OCI-LY3 (cell line): ENCODE measurements around the gene CPLX1.

ENCODE experiments used
- H2AFZ ChIP-seq: fragments of 200-600, 300-600 bp; shearing (Covaris generic); 2 replicates; pipeline ENCODE4 v1.6.0; 2014; ENCODE audit warnings: antibody characterized with exemption, low read depth, low read length
- H3K27ac ChIP-seq: fragments of 200-600, 300-600 bp; sonication (generic); 2 replicates; pipeline ENCODE4 v1.5.1; 2014; ENCODE audit warnings: mild to moderate bottlenecking, low read length, moderate library complexity, mixed read lengths
- H3K27me3 ChIP-seq: fragments of 200-600, 300-600 bp; sonication (generic); 2 replicates; pipeline ENCODE4 v1.6.1; 2014; ENCODE audit warnings: low read depth, low read length, mixed read lengths
- H3K36me3 ChIP-seq: fragments of 200-600, 300-600 bp; sonication (generic); replicated peaks from 2 replicates; pipeline ENCODE3; 2014; ENCODE audit warnings: low read depth, low read length, mixed read lengths
- H3K4me1 ChIP-seq: fragments of 300-600, 200-600 bp; sonication (generic); 2 replicates; pipeline ENCODE4 v1.6.1; 2014; ENCODE audit warnings: low read length, mixed read lengths
- H3K4me2 ChIP-seq: fragments of 200-600, 300-600 bp; sonication (generic); 2 replicates; pipeline ENCODE4 v1.6.1; 2014; ENCODE audit warnings: low read length, mixed read lengths
- H3K4me3 ChIP-seq: fragments of 300-600, 200-600 bp; sonication (generic); 2 replicates; pipeline ENCODE4 v1.5.1; 2014; ENCODE audit warnings: antibody characterized with exemption, mild to moderate bottlenecking, low read length, moderate library complexity
- H3K79me2 ChIP-seq: fragments of 300-600, 200-600 bp; shearing (Covaris generic); 2 replicates; pipeline ENCODE4 v1.6.1; 2014; ENCODE audit warnings: mild to moderate bottlenecking, low read length, mixed read lengths
- H3K9ac ChIP-seq: fragments of 300-600, 200-600 bp; shearing (Covaris generic); 2 replicates; pipeline ENCODE4 v1.6.0; 2014; ENCODE audit warnings: mild to moderate bottlenecking, low read length, moderate library complexity
- H3K9me3 ChIP-seq: fragments of 200-600, 300-600 bp; shearing (Covaris generic); 2 replicates; pipeline ENCODE4 v1.6.1; 2014; ENCODE audit warnings: low read length, mixed read lengths; ENCODE audit not compliant: insufficient read depth
- H4K20me1 ChIP-seq: fragments of 200-600, 300-600 bp; sonication (generic); 2 replicates; pipeline ENCODE4 v1.6.1; 2016; ENCODE audit warnings: low read length, mixed read lengths; ENCODE audit not compliant: insufficient read depth
- EZH2phosphoT487 ChIP-seq: fragments of 200-600 bp; shearing (Covaris generic); IDR thresholded peaks from 2 replicates; pipeline ENCODE4 v1.6.1; 2018; ENCODE audit warnings: antibody characterized with exemption, mixed run types, low read depth
- TF ChIP-seq, protein P1 (sequence below): fragments of 200-600, 300-600 bp; sonication (generic); IDR thresholded peaks from 2 replicates; pipeline ENCODE4 v1.5.1; 2014; ENCODE audit warnings: antibody characterized with exemption, low read length, low read depth

The CPLX1 gene

DNA sequence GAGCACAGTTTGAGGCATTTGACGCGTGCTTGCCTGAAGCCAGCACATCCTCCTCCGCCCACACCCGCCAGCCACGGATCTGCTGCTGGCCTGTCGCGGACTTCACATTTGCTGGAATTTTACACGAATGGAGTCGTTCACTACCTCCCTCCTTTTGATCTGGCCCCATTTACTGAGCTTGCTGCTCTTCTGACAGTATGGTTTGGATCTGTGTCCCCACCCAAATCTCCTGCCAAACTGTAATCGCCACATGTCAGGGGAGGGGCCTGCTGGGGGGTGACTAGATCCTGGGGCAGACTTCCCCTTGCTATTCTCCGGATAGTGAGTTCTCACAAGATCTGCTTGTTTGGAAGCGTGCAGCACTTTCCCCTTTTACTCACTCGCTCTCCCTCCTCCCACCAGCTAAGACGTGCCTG, 19.9 kb upstream of the CPLX1 start:
- H3K4me2 ChIP-seq = no peak overlapping the region
- no peaks in the 10 kb centered on the region for H3K79me2 ChIP-seq
- H3K9ac ChIP-seq = no peak overlapping the region
- H3K27me3 ChIP-seq = no peaks in the 10 kb centered on the region
- no peaks in the 10 kb centered on the region for H3K9me3 ChIP-seq
- peaks cover 45% of the 10 kb centered on the region for H3K36me3 ChIP-seq
- no peak overlapping the region for H2AFZ ChIP-seq
- no peak overlapping the region for H3K4me3 ChIP-seq
- H3K4me1 ChIP-seq = no peaks in the 10 kb centered on the region
- TF ChIP-seq EZH2phosphoT487 = no peak
- TF ChIP-seq, protein P1, sequence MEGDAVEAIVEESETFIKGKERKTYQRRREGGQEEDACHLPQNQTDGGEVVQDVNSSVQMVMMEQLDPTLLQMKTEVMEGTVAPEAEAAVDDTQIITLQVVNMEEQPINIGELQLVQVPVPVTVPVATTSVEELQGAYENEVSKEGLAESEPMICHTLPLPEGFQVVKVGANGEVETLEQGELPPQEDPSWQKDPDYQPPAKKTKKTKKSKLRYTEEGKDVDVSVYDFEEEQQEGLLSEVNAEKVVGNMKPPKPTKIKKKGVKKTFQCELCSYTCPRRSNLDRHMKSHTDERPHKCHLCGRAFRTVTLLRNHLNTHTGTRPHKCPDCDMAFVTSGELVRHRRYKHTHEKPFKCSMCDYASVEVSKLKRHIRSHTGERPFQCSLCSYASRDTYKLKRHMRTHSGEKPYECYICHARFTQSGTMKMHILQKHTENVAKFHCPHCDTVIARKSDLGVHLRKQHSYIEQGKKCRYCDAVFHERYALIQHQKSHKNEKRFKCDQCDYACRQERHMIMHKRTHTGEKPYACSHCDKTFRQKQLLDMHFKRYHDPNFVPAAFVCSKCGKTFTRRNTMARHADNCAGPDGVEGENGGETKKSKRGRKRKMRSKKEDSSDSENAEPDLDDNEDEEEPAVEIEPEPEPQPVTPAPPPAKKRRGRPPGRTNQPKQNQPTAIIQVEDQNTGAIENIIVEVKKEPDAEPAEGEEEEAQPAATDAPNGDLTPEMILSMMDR = no peak
- H4K20me1 ChIP-seq = no peaks in the 10 kb centered on the region
- no peak overlapping the region for H3K27ac ChIP-seq

- peaks cover 45% of the 10 kb centered on the region for H3K36me3 ChIP-seq
- H3K27me3 ChIP-seq = no peaks in the 10 kb centered on the region
- no peaks in the 10 kb centered on the region for H3K9me3 ChIP-seq
- H3K79me2 ChIP-seq = no peaks in the 10 kb centered on the region
- no peak overlapping the region for H3K4me3 ChIP-seq
- no peaks in the 10 kb centered on the region for H4K20me1 ChIP-seq
- H3K4me2 ChIP-seq = no peak overlapping the region
- no peak overlapping the region for H3K27ac ChIP-seq
- H2AFZ ChIP-seq = no peak overlapping the region
- TF ChIP-seq, protein P1 = no peak
- no peak for TF ChIP-seq EZH2phosphoT487
- no peaks in the 10 kb centered on the region for H3K4me1 ChIP-seq
- H3K9ac ChIP-seq = no peak overlapping the region
Observed at GRCh38 chr4:845233-845835, 19.4 kb upstream of the CPLX1 start.

GRCh38 chr4:844752-845232, 18.9 kb upstream of the CPLX1 start:
- Histone ChIP-seq H3K36me3 (peaks cover 42% of the 10 kb centered on the region), H3K9me3 (no peaks in the 10 kb centered on the region), H2AFZ (no peak overlapping the region), H3K27ac (no peak overlapping the region), H3K4me1 (no peaks in the 10 kb centered on the region), H3K4me2 (no peak overlapping the region), H3K4me3 (no peak overlapping the region), H3K79me2 (no peaks in the 10 kb centered on the region), H4K20me1 (no peaks in the 10 kb centered on the region), H3K9ac (no peak overlapping the region), H3K27me3 (no peaks in the 10 kb centered on the region)
- TF ChIP-seq EZH2phosphoT487 = no peak
- TF ChIP-seq, protein P1 = no peak

- H3K4me2 ChIP-seq = no peak overlapping the region
- H3K4me3 ChIP-seq = no peak overlapping the region
- no peaks in the 10 kb centered on the region for H3K79me2 ChIP-seq
- TF ChIP-seq EZH2phosphoT487 = no peak
- H3K27me3 ChIP-seq = no peaks in the 10 kb centered on the region
- H3K9me3 ChIP-seq = no peaks in the 10 kb centered on the region
- no peak overlapping the region for H2AFZ ChIP-seq
- no peaks in the 10 kb centered on the region for H3K4me1 ChIP-seq
- peaks cover 19% of the 10 kb centered on the region for H3K36me3 ChIP-seq
- no peak overlapping the region for H3K27ac ChIP-seq
- no peaks in the 10 kb centered on the region for H4K20me1 ChIP-seq
- H3K9ac ChIP-seq = no peak overlapping the region
Observed at GRCh38 chr4:839675-840443, 13.9 kb upstream of the CPLX1 start.
